ENCODE data around the gene GPR55.

GRCh38 chr2:230955163-230955737 is 30.2 kb upstream of the GPR55 start:
- TF ChIP-seq CTCF (IDR thresholded peaks at IDR 0.05; ENCODE audit: insufficient read depth, low read depth, low read length) (no peak), EZH2 (IDR thresholded peaks at IDR 0.05; ENCODE audit: insufficient read depth, low read length) (no peak)

All from astrocyte (in vitro differentiated cells and primary cell).